Measurements from ENCODE around the gene MFAP5. TPM values are rescaled to one million over a fixed set of nuclear protein-coding genes. Genes with fewer than 3 reads are reported as not detected.

MFAP5 gene
- total RNA-seq, 1 donor from 2014 or later: 2.8 TPM

GRCh38 chr12:8648576-8649205 lies 13.9 kb downstream of the MFAP5 start:
- H3K9me3 ChIP-seq: no peaks in the 10 kb centered on the region
- ATAC-seq (no peak), DNase-seq (no peak)
- no peak overlapping the region for H3K4me3 ChIP-seq
- no peaks in the 10 kb centered on the region for H3K27me3 ChIP-seq
- H3K4me1 ChIP-seq: no peaks in the 10 kb centered on the region
- intact Hi-C loops (cut with DNase I): no loop called here
- H3K36me3 ChIP-seq: no peaks in the 10 kb centered on the region
- TF ChIP-seq, protein P1, sequence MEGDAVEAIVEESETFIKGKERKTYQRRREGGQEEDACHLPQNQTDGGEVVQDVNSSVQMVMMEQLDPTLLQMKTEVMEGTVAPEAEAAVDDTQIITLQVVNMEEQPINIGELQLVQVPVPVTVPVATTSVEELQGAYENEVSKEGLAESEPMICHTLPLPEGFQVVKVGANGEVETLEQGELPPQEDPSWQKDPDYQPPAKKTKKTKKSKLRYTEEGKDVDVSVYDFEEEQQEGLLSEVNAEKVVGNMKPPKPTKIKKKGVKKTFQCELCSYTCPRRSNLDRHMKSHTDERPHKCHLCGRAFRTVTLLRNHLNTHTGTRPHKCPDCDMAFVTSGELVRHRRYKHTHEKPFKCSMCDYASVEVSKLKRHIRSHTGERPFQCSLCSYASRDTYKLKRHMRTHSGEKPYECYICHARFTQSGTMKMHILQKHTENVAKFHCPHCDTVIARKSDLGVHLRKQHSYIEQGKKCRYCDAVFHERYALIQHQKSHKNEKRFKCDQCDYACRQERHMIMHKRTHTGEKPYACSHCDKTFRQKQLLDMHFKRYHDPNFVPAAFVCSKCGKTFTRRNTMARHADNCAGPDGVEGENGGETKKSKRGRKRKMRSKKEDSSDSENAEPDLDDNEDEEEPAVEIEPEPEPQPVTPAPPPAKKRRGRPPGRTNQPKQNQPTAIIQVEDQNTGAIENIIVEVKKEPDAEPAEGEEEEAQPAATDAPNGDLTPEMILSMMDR (IDR thresholded peaks at IDR 0.05): no peak
- no peak overlapping the region for H3K27ac ChIP-seq

DNA sequence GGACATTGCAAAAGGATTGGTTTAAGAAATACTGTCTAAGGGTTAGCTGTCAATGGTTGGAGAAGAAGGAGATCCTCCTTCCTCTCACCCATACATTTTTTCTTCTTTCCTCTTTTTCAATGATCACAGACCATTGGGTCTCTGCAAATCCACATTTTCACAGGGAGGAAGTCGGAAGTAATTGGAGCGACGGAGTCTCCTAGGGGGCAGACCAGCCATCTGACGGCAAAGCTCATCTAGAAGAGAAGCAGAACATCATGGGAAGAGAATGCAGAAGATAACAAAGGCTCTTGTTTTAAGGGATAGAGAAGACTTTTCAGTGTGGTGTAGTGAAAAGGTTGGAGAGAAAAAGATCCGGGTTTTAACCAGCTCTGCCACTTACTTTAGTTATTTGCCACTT lies 14.7 kb downstream of the MFAP5 start:
- TF ChIP-seq, protein P1 (IDR thresholded peaks at IDR 0.05): no peak
- H3K4me1 ChIP-seq: no peaks in the 10 kb centered on the region
- H3K27me3 ChIP-seq: no peaks in the 10 kb centered on the region
- no peaks in the 10 kb centered on the region for H3K36me3 ChIP-seq
- no peak overlapping the region for H3K4me3 ChIP-seq
- H3K27ac ChIP-seq: no peak overlapping the region
- intact Hi-C loops (cut with DNase I): no loop called here
- DNase-seq: no peak
- H3K9me3 ChIP-seq: no peaks in the 10 kb centered on the region
- ATAC-seq: no peak

- Histone ChIP-seq H3K27ac (no peak overlapping the region), H3K9me3 (no peaks in the 10 kb centered on the region), H3K4me3 (no peak overlapping the region), H3K4me1 (no peaks in the 10 kb centered on the region), H3K36me3 (no peaks in the 10 kb centered on the region), H3K27me3 (no peaks in the 10 kb centered on the region)
- TF ChIP-seq, protein P1 (IDR thresholded peaks at IDR 0.05): no peak
- ATAC-seq (no peak), DNase-seq (no peak)
- intact Hi-C loops (cut with DNase I): no loop called here
Observed at GRCh38 chr12:8644345-8645248, 18.0 kb downstream of the MFAP5 start.

DNA sequence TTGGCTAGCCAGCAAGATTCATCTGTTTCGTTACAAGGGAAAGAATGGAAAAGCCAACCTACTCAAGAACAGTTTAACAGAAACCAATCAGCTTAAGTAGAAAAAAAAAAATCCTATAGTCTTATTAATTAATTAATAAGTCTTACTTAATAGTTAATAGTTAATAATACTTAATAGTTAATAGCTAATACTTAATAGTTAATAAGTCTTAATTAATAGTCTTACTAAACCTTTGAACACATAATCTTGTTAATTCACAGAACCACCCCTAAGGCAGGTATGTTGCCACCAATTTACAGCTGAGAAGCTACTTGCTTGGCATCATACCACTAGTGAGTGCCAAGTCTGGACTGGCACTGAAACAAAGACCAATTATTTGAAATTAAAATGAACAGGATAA lies 19.9 kb downstream of the MFAP5 start:
- Histone ChIP-seq H3K36me3 (no peaks in the 10 kb centered on the region), H3K4me3 (no peak overlapping the region), H3K9me3 (no peaks in the 10 kb centered on the region), H3K4me1 (no peaks in the 10 kb centered on the region), H3K27ac (no peak overlapping the region), H3K27me3 (no peaks in the 10 kb centered on the region)
- TF ChIP-seq, protein P1 (IDR thresholded peaks at IDR 0.05): no peak
- no peak for ATAC-seq
- DNase-seq: no peak
- intact Hi-C loops (cut with DNase I): no loop called here

DNA sequence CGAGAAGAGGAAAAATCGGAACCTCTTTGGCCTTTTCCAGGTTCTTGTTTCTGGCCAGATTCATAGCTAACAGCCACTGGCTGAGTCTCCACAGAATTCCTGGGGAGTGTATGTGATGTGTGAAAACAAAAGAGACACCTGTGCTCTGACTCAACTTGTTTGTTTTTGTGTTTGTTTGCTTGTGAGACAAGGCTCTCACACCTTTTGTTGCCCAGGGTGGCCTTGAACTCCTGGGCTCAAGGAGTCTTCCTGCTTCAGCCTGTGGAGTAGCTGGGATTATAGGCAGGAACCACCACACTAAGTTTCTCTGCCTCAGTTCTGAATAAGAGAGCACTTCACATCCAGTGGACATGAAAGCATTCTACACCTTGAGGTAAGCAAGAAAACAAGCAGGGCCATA lies 22.7 kb downstream of the MFAP5 start:
- no peak overlapping the region for H3K27ac ChIP-seq
- H3K27me3 ChIP-seq: no peaks in the 10 kb centered on the region
- TF ChIP-seq, protein P1 (IDR thresholded peaks at IDR 0.05): no peak
- H3K9me3 ChIP-seq: no peaks in the 10 kb centered on the region
- no peak overlapping the region for H3K4me3 ChIP-seq
- intact Hi-C loops (cut with DNase I): no loop called here
- DNase-seq: no peak
- ATAC-seq: no peak
- no peaks in the 10 kb centered on the region for H3K4me1 ChIP-seq
- H3K36me3 ChIP-seq: no peaks in the 10 kb centered on the region

All from upper lobe of right lung (tissue), 1 donor.